Occipital lobe (tissue), 2 donors: ENCODE measurements around the gene IGSF8. TPM values are rescaled to one million over a fixed set of nuclear protein-coding genes. Genes with fewer than 3 reads are reported as not detected.
A peak's percentile ranks its signal among the peaks of the same experiment; 100 is the strongest.

ENCODE experiments used
- DNase-seq: peaks from one replicate; lab custom pipeline; 2025; lab: John Stamatoyannopoulos, UW
- total RNA-seq: library from RNA; depleted of rRNA; stranded (reverse); fragments of >200 nt; gene quantifications from one replicate; pipeline ENCODE4 v1.2.3, GENCODE V29; 2014

IGSF8 gene, protein sequence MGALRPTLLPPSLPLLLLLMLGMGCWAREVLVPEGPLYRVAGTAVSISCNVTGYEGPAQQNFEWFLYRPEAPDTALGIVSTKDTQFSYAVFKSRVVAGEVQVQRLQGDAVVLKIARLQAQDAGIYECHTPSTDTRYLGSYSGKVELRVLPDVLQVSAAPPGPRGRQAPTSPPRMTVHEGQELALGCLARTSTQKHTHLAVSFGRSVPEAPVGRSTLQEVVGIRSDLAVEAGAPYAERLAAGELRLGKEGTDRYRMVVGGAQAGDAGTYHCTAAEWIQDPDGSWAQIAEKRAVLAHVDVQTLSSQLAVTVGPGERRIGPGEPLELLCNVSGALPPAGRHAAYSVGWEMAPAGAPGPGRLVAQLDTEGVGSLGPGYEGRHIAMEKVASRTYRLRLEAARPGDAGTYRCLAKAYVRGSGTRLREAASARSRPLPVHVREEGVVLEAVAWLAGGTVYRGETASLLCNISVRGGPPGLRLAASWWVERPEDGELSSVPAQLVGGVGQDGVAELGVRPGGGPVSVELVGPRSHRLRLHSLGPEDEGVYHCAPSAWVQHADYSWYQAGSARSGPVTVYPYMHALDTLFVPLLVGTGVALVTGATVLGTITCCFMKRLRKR
- total RNA-seq, result 49.8 TPM

- DNase-seq, result no peak
Measured at GRCh38 chr1:160097911-160098851, at the start of gene IGSF8. TSS of gene IGSF8 (minus strand) at chr1:160098619. CDS start at chr1:160098472, 147 bp downstream.

- no peak for DNase-seq
Measured at GRCh38 chr1:160148121-160148520, 49.7 kb upstream of the IGSF8 start.

DNA sequence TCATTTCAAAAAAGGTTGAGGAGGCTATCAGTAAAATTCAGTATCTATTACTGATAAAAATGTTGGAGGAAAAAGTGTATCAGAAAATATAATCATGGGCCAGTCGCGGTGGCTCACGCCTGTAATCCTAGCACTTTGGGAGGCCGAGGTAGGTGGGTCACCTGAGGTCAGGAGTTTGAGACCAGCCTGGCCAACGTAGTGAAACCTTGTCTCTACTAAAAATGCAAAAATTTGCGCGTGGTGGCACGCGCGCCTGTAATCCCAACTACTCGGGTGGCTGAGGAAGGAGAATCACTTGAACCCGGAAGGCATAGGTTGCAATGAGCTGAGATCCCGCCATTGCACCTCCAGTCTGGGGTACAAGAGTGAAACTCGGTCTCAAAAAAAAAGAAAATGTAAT, 47.7 kb upstream of the IGSF8 start:
- no peak for DNase-seq

DNA sequence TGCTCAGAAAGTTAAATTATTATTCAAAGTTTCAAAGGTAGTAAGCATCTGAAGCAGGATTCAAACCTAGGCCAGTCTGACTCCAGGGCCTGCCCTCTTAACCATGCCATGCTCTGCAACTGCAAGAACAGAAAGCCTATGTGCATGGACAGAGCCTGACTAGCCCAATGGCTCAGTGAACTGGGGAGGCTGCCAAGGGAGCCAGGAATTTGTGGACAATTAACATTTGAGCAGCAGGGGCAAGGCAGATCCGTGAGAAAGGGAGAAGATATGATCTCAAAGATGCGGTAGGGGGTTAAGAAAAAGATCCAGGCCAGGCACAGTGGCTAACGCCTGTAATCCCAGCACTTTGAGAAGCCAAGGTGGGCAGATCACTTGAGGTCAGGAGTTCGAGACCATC, 46.5 kb upstream of the IGSF8 start:
- DNase-seq, result no peak

- no peak for DNase-seq
Measured at GRCh38 chr1:160143695-160144094, 45.3 kb upstream of the IGSF8 start.

DNA sequence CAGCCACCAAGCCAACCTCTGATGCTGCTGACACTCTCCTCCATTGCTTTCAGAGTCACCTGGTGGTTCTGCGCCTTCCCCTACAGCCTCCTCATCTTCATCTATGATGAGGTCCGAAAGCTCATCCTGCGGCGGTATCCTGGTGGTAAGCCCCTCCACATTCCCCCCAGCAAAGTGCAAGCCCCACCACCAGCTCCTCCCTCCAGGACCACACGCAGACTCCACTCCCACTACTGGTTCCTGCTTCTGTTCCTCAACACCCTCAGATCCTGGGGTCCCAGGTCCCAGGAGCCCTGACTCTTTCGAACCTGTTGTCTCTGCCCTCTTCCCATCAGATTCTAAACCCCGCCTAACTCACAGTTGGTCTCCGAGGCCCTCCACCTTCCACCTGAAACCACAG, 41.4 kb upstream of the IGSF8 start:
- DNase-seq, result no peak

DNA sequence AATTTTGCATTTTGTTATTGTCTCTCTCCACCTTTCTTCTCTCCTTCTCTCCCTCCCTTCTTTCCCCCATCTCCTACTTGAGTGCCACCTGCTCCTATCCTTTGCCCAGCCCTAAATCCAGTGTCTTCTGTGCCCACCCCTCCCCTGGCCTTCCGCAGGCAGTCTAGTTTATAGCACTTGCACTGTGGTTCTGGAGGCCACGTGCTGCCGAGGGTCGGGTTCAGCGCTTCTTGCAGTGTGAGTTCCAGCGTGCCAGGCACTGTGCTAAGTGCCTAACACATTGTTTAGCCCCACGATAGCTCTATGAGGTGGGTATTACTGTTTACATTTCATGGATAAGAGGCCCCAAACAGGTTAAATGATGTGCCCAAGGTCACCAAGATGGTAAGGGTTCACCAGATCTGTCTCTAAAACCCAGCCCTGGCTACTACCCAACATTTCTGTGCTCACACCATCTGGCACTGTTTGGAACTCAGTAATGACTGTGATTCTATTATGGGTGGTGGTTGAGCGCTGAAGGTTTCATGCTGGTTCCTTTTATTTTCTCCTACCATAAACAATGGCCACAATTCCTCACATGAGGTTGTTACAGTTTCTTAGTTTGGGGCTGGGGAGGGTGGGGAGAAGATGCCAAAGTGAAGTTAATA, 38.9 kb upstream of the IGSF8 start:
- DNase-seq, result no peak

- no peak for DNase-seq
Measured at GRCh38 chr1:160136926-160137200, 38.4 kb upstream of the IGSF8 start.

DNA sequence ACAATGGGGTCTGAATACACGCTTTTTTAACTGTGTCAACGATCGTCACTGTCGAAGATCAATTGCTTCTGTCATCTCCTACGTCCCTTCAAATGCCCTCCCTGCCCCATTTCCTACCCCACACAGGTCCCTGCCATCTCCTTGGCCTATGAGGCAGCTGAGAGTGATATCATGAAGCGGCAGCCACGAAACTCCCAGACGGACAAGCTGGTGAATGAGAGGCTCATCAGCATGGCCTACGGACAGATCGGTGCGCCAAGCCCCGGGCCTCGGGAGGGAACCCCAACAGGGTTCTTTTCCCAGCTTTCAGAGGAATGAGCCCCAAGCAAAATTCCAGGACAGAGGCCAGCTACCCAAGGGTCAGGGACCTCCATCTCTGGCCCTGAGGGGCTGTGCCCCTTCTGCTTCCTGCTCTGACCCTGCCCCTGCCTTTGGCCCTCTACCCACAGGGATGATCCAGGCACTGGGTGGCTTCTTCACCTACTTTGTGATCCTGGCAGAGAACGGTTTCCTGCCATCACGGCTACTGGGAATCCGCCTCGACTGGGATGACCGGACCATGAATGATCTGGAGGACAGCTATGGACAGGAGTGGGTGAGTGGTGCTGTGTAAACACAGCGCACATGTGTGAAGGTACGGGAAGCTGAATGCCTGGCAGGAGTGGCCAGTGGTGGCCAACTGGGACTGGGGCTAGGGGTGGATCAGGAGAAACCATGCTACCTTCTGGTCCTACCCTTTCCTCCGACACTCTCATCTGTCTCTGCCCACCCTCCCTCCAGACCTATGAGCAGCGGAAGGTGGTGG, 37.9 kb upstream of the IGSF8 start:
- no peak for DNase-seq

- no peak for DNase-seq
Measured at GRCh38 chr1:160134791-160135572, 36.6 kb upstream of the IGSF8 start.

- no peak for DNase-seq
Measured at GRCh38 chr1:160133990-160134770, 35.8 kb upstream of the IGSF8 start.

- no peak for DNase-seq
Measured at GRCh38 chr1:160131803-160132565, 33.6 kb upstream of the IGSF8 start.

DNA sequence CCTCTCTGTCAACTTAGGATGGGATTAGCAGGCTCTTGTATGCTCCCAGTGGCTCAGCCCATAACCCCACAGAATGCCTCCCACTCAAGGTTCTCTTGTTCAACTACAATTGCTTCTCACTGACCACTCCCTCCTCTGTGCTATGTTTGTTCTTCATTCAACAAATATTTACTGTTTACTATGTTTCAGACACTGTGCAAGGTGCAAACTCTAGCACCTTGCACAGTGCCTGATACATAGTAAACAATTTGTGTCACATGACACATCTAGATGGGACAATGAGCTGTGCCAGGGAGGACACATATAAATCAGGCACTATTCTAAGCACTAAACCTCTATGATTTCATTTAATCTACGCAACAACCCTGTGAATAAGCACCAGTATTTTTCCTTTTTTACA, 32.5 kb upstream of the IGSF8 start:
- DNase-seq, result no peak

DNA sequence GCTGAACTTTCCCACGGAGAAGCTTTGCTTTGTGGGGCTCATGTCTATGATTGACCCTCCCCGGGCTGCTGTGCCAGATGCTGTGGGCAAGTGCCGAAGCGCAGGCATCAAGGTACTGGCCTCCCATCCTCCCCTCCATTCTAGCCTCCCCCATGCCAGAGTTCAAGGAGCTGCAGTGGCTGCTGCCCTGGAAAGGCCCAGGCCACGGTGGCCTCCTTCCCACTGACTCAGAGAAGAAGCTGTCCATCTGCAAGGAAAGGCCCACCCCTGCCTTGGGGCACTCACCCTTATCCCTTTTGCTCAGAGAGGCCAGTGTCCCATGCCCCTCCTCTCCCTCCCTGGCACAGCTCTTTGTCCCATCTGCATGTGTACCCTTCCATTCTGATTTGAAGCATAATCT, 32.1 kb upstream of the IGSF8 start:
- DNase-seq, result no peak

DNA sequence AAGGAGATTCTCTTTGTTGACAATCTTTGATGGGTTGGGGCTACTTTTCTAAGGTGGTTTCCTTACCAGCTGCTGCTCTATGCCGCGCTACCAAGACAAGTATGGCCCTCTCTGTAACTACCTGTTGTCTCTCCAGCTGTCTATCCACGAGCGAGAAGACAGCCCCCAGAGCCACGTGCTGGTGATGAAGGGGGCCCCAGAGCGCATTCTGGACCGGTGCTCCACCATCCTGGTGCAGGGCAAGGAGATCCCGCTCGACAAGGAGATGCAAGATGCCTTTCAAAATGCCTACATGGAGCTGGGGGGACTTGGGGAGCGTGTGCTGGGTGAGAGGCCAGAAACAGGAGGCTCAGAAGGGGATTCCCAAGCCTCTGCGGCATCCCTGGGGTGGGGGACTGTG, 31.5 kb upstream of the IGSF8 start:
- DNase-seq, result no peak

GRCh38 chr1:160129558-160129957, 31.1 kb upstream of the IGSF8 start:
- no peak for DNase-seq

GRCh38 chr1:160129046-160129445, 30.6 kb upstream of the IGSF8 start:
- peak; percentile 48 for DNase-seq

GRCh38 chr1:160128636-160129035, 30.2 kb upstream of the IGSF8 start:
- no peak for DNase-seq
